ENCODE measurements around the gene PTPRK. TPM values are rescaled to one million over a fixed set of nuclear protein-coding genes. Genes with fewer than 3 reads are reported as not detected.
A peak's percentile ranks its signal among the peaks of the same experiment; 100 is the strongest.

Gene PTPRK
- total and polyA plus RNA-seq, 2 of the 13 experiments (the other 11 are each of a cell fraction or from before 2014, with no cell fraction given) = 43.6 to 98.3 TPM

DNA sequence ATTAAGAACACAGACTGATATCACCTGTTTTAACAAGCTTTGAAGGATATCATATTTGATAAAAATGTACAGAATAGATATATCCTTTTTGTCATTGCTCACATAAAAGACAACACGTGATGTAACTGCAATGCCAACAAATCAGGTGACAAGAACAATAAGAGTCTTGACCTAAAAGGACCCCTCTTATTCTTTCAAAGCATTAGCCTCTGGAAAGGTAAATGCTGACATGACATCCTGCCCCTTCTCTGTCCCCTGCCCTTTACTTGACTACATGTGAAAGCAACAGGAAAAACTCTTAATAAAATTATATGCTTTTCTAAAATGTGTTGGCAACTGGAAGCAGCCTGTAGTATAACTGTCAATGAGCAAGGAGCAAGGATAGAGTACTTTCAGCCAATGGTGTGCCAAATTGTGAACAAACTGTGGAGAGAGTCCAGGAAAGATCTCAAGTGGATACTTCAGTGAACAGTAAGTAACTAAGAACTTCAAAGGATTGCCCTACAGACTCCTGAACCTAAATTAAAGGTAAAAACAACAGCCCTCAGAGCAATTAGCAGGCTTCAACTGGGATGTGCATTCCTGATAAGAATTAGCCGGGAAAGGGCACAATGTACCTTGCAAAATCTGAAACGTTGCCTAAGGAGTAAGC lies 16.3 kb downstream of the PTPRK start (continued):
- TF ChIP-seq ZBED4 (CRISPR knock-in tag; IDR thresholded peaks at IDR 0.05; ENCODE audit: borderline replicate concordance) (no peak), NCOA2 (CRISPR knock-in tag; IDR thresholded peaks at IDR 0.05) (no peak), REXO4 (CRISPR knock-in tag; IDR thresholded peaks at IDR 0.05; ENCODE audit: borderline replicate concordance) (no peak), ZFP82 (CRISPR knock-in tag; IDR thresholded peaks at IDR 0.05; ENCODE audit: borderline replicate concordance) (0 out of 2 replicates have a peak, but pooled peaks have one; percentile 45), TCF12 (IDR thresholded peaks at IDR 0.05) (no peak), TCF12 (CRISPR knock-in tag; IDR thresholded peaks at IDR 0.05) (no peak), SOX13 (IDR thresholded peaks at IDR 0.05) (no peak), SOX13 (CRISPR knock-in tag; conservative IDR thresholded peaks at IDR 0.05 in 1 of 2, IDR thresholded peaks at IDR 0.05 in 1 of 2) (peak in 1 of 2 experiments; percentile 66; a peak in 2 of 4 replicates), FOXP1 (IDR thresholded peaks at IDR 0.05) (no peak), FOXP1 (CRISPR knock-in tag; IDR thresholded peaks at IDR 0.05) (no peak), MAZ (IDR thresholded peaks at IDR 0.05; ENCODE audit: borderline replicate concordance, low read depth, low read length) (no peak), MAZ (CRISPR knock-in tag; IDR thresholded peaks at IDR 0.05; ENCODE audit: low read depth) (no peak), MTF1 (CRISPR knock-in tag; IDR thresholded peaks at IDR 0.05) (no peak), POLR2AphosphoS5 (IDR thresholded peaks at IDR 0.05; ENCODE audit: low read depth, low read length) (no peak), ZNF44 (CRISPR knock-in tag; IDR thresholded peaks at IDR 0.05) (no peak), SMYD3 (CRISPR knock-in tag; IDR thresholded peaks at IDR 0.05) (0 out of 2 replicates have a peak, but pooled peaks have one; percentile 68), MIER2 (CRISPR knock-in tag; IDR thresholded peaks at IDR 0.05) (no peak), HES4 (CRISPR knock-in tag; IDR thresholded peaks at IDR 0.05; ENCODE audit: borderline replicate concordance) (no peak), BORCS8-MEF2B (CRISPR knock-in tag; IDR thresholded peaks at IDR 0.05) (no peak)
- TF ChIP-seq, protein P1, sequence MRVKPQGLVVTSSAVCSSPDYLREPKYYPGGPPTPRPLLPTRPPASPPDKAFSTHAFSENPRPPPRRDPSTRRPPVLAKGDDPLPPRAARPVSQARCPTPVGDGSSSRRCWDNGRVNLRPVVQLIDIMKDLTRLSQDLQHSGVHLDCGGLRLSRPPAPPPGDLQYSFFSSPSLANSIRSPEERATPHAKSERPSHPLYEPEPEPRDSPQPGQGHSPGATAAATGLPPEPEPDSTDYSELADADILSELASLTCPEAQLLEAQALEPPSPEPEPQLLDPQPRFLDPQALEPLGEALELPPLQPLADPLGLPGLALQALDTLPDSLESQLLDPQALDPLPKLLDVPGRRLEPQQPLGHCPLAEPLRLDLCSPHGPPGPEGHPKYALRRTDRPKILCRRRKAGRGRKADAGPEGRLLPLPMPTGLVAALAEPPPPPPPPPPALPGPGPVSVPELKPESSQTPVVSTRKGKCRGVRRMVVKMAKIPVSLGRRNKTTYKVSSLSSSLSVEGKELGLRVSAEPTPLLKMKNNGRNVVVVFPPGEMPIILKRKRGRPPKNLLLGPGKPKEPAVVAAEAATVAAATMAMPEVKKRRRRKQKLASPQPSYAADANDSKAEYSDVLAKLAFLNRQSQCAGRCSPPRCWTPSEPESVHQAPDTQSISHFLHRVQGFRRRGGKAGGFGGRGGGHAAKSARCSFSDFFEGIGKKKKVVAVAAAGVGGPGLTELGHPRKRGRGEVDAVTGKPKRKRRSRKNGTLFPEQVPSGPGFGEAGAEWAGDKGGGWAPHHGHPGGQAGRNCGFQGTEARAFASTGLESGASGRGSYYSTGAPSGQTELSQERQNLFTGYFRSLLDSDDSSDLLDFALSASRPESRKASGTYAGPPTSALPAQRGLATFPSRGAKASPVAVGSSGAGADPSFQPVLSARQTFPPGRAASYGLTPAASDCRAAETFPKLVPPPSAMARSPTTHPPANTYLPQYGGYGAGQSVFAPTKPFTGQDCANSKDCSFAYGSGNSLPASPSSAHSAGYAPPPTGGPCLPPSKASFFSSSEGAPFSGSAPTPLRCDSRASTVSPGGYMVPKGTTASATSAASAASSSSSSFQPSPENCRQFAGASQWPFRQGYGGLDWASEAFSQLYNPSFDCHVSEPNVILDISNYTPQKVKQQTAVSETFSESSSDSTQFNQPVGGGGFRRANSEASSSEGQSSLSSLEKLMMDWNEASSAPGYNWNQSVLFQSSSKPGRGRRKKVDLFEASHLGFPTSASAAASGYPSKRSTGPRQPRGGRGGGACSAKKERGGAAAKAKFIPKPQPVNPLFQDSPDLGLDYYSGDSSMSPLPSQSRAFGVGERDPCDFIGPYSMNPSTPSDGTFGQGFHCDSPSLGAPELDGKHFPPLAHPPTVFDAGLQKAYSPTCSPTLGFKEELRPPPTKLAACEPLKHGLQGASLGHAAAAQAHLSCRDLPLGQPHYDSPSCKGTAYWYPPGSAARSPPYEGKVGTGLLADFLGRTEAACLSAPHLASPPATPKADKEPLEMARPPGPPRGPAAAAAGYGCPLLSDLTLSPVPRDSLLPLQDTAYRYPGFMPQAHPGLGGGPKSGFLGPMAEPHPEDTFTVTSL (CRISPR knock-in tag; IDR thresholded peaks at IDR 0.05; ENCODE audit: borderline replicate concordance) = peak; percentile 36; the same call in 1 of the 2 replicates
- TF ChIP-seq, protein P2, sequence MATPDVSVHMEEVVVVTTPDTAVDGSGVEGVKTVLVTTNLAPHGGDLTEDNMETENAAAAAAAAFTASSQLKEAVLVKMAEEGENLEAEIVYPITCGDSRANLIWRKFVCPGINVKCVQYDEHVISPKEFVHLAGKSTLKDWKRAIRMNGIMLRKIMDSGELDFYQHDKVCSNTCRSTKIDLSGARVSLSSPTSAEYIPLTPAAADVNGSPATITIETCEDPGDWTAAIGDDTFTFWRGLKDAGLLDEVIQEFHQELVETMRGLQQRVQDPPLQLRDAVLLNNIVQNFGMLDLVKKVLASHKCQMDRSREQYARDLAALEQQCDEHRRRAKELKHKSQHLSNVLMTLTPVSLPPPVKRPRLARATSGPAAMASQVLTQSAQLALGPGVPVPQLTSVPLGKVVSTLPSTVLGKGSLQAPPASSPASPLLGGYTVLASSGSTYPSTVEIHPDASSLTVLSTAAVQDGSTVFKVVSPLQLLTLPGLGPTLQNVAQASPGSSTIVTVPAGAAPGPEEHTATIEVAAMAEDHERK (CRISPR knock-in tag; IDR thresholded peaks at IDR 0.05; ENCODE audit: low read depth) = no peak

All from HepG2 (cell line).